GM23248 (cell line): ENCODE data around the gene SYT10.

Source experiments
- EZH2 ChIP-seq: fragments of 200-600 bp; sonication (generic); IDR thresholded peaks from 2 replicates; pipeline ENCODE4 v1.6.1; 2018; ENCODE audit warnings: antibody characterized with exemption, mild to moderate bottlenecking; ENCODE audit not compliant: insufficient read depth, poor library complexity, severe bottlenecking
- EZH2phosphoT487 ChIP-seq: fragments of 200-600 bp; sonication (generic); IDR thresholded peaks from 2 replicates; pipeline ENCODE4 v1.6.1; 2018; ENCODE audit warnings: antibody characterized with exemption, moderate library complexity, mild to moderate bottlenecking, low read depth; ENCODE audit not compliant: insufficient read depth

- no peak for TF ChIP-seq EZH2phosphoT487
- TF ChIP-seq EZH2: no peak
Measured at GRCh38 chr12:33450480-33450879, 10.9 kb upstream of the SYT10 start.
